T47D (cell line): ENCODE results near the gene ABLIM1.
A peak's percentile ranks its signal among the peaks of the same experiment; 100 is the strongest.

ENCODE experiments used
- DNase-seq, 2 experiments: peaks; one replicate each; pipeline versions ENCODE4 v3.0.0 to v3.0.0-alpha.2; 2011 to 2012; ENCODE audit warnings: low read depth in 1 of 2, low spot score in 1 of 2
- JUND ChIP-seq: IDR thresholded peaks from 2 replicates; pipeline ENCODE4 v1.6.1; 2012; ENCODE audit warnings: low read depth
- in situ Hi-C: cut with HindIII; loops from 2 replicates; pipeline ENCODE4 v1.10.0; 2016; ENCODE audit warnings: low sequenced_read_pairs, low pct_unique_long_range_greater_than_20kb

ABLIM1 gene

GRCh38 chr10:114603948-114604347 lies 54.1 kb downstream of the ABLIM1 start:
- no peak for DNase-seq
- TF ChIP-seq JUND = no peak
- in situ Hi-C loops = no loop called here

- DNase-seq = no peak
- TF ChIP-seq JUND = no peak
- in situ Hi-C loops = no loop called here
Observed at GRCh38 chr10:114603303-114603702, 54.8 kb downstream of the ABLIM1 start.

- in situ Hi-C loops = no loop called here
- no peak for TF ChIP-seq JUND
- no peak for DNase-seq
Observed at GRCh38 chr10:114600057-114600456, 58.0 kb downstream of the ABLIM1 start.

GRCh38 chr10:114596793-114597192 lies 61.3 kb downstream of the ABLIM1 start:
- no peak for TF ChIP-seq JUND
- no peak for DNase-seq
- in situ Hi-C loops = no loop called here

GRCh38 chr10:114593816-114594468 lies 64.1 kb downstream of the ABLIM1 start:
- in situ Hi-C loops = no loop called here
- TF ChIP-seq JUND = no peak
- DNase-seq = no peak

- DNase-seq = no peak
- TF ChIP-seq JUND = no peak
- in situ Hi-C loops = no loop called here
Observed at GRCh38 chr10:114593240-114593792, 64.8 kb downstream of the ABLIM1 start.

GRCh38 chr10:114590993-114591392 lies 67.1 kb downstream of the ABLIM1 start:
- TF ChIP-seq JUND = no peak
- in situ Hi-C loops = no loop called here
- no peak for DNase-seq

GRCh38 chr10:114584419-114584818 lies 73.7 kb downstream of the ABLIM1 start:
- in situ Hi-C loops = no loop called here
- TF ChIP-seq JUND = no peak
- DNase-seq = no peak

- in situ Hi-C loops = no loop called here
- DNase-seq = no peak
- no peak for TF ChIP-seq JUND
Observed at GRCh38 chr10:114581071-114581470, 77.0 kb downstream of the ABLIM1 start.

- DNase-seq = no peak
- TF ChIP-seq JUND = no peak
- in situ Hi-C loops = no loop called here
Observed at GRCh38 chr10:114577133-114577532, 80.9 kb downstream of the ABLIM1 start.

- in situ Hi-C loops = no loop called here
- TF ChIP-seq JUND = no peak
Observed at GRCh38 chr10:114576716-114577115, 81.4 kb downstream of the ABLIM1 start.

GRCh38 chr10:114576132-114576487 lies 82.0 kb downstream of the ABLIM1 start:
- TF ChIP-seq JUND = no peak
- in situ Hi-C loops = no loop called here
- peak in 1 of 2 experiments; percentile 5 for DNase-seq

More at GRCh38 chr10:114576716-114577115, 81.4 kb downstream of the ABLIM1 start:
- no peak for DNase-seq

GRCh38 chr10:114575417-114576131 lies 82.5 kb downstream of the ABLIM1 start:
- in situ Hi-C loops = no loop called here
- no peak for TF ChIP-seq JUND
- no peak for DNase-seq
